GM19240 (cell line): ENCODE results near the gene CDS2.

Source experiments
- DNase-seq: peaks from one replicate; pipeline ENCODE4 v3.0.0; 2011; ENCODE audit warnings: low spot score; ENCODE audit not compliant: insufficient read length

Gene CDS2

GRCh38 chr20:5153152-5153467 is 26.3 kb downstream of the CDS2 start:
- DNase-seq, result no peak

GRCh38 chr20:5153612-5154542 is 27.1 kb downstream of the CDS2 start:
- DNase-seq, result no peak

- DNase-seq, result no peak
Observed at GRCh38 chr20:5154543-5154925, 27.7 kb downstream of the CDS2 start.

- no peak for DNase-seq
Observed at GRCh38 chr20:5155404-5155803, 28.6 kb downstream of the CDS2 start.

GRCh38 chr20:5156675-5157448 is 30.1 kb downstream of the CDS2 start:
- no peak for DNase-seq

- no peak for DNase-seq
Observed at GRCh38 chr20:5159928-5160327, 33.1 kb downstream of the CDS2 start.

- DNase-seq, result no peak
Observed at GRCh38 chr20:5160882-5161281, 34.1 kb downstream of the CDS2 start.

- DNase-seq, result no peak
Observed at GRCh38 chr20:5161536-5162164, 34.8 kb downstream of the CDS2 start.

GRCh38 chr20:5164645-5165625 is 38.1 kb downstream of the CDS2 start:
- no peak for DNase-seq

- DNase-seq, result no peak
Observed at GRCh38 chr20:5168651-5169396, 42.0 kb downstream of the CDS2 start.

GRCh38 chr20:5170341-5170740 is 43.5 kb downstream of the CDS2 start:
- DNase-seq, result no peak

- DNase-seq, result no peak
Observed at GRCh38 chr20:5171064-5171789, 44.4 kb downstream of the CDS2 start.

- no peak for DNase-seq
Observed at GRCh38 chr20:5171790-5172164, 45.0 kb downstream of the CDS2 start.

GRCh38 chr20:5172167-5172601 is 45.4 kb downstream of the CDS2 start:
- no peak for DNase-seq

GRCh38 chr20:5172903-5173463 is 46.2 kb downstream of the CDS2 start:
- no peak for DNase-seq

GRCh38 chr20:5173751-5174150 is 46.9 kb downstream of the CDS2 start:
- DNase-seq, result no peak

- no peak for DNase-seq
Observed at GRCh38 chr20:5177071-5177470, 50.3 kb downstream of the CDS2 start.

- DNase-seq, result no peak
Observed at GRCh38 chr20:5178046-5178445, 51.2 kb downstream of the CDS2 start.

GRCh38 chr20:5180421-5180820 is 53.6 kb downstream of the CDS2 start:
- DNase-seq, result no peak
